ENCODE results near the gene KBTBD4. TPM values are rescaled to one million over a fixed set of nuclear protein-coding genes. Genes with fewer than 3 reads are reported as not detected.
"Not testable (repeated sequence)": the region's sequence is repeated elsewhere in the genome, so short reads cannot be mapped to it uniquely, and the experiment has no call there.

KBTBD4 gene
- total and polyA plus RNA-seq, 2 donors = 15.4 to 24.1 TPM

DNA sequence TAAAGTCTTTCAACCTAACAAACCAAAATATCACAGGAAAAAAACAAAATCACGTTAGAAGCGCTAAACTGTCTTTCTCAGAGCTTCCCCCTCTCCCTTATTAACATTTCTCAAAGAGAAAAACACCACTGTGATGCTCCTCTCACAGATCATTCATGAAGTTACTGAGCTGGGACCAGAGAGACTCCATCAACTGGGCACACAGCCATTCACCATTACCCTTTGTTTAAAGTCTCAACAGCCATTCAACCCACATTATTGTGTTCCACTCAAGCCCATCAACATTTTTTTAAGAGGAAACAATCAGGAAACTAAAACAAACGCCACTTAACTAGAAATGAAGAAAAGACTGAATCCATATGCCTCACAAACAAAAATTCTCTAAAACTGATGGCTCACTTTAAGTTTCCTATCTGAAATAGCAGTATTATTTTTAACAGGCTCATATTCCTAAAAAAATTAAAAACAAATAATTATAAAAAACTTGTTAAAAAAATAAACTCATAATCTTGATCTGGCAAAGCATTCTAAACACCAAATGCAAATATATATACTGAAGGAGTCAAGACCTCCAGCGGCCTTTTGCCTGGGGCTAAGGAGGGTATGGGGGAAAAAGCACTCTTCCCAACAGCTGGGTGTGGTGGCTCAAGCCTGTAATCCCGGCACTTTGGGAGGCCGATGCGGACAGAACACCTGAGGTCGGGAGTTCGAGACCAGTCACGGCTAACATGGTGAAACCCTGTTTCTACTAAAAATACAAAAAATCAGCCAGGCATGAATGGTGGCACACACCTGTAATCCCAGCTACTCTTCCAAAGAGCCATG lies 39.8 kb downstream of the KBTBD4 start:
- no peak overlapping the region for H3K27ac ChIP-seq (ENCODE audit: low read depth)
- no peaks in the 10 kb centered on the region for H3K36me3 ChIP-seq (ENCODE audit: insufficient read depth)
- WGBS = 74% methylated on average over 10 of the region's 10 CpGs
- DNase-seq (ENCODE audit: extremely low spot score) = no peak
- no peak overlapping the region for H3K4me3 ChIP-seq (ENCODE audit: low read depth, low read length)
- H3K4me1 ChIP-seq (ENCODE audit: insufficient read depth) = peaks cover 3% of the 10 kb centered on the region

DNA sequence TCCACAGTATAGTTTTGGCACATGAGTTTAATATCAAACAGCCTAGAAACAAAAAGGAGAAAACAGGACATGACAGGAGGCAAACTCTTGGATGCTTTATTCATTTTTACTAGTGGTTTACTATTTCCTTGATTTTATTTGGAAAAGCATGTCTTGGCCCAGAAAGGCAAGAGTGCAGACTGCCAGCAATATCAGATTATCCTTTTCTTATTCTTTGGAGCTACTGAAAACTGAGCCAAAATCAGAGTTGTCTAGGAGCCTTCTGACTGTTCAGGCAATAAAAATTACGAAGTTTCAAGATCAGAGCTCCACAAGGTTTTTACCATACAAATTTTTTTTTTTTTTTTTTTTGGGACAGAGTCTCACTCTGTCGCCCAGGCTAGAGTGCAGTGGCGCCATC lies 41.9 kb downstream of the KBTBD4 start:
- Histone ChIP-seq H3K27ac (ENCODE audit: low read depth) (no peak overlapping the region), H3K36me3 (ENCODE audit: insufficient read depth) (no peaks in the 10 kb centered on the region), H3K4me1 (ENCODE audit: insufficient read depth) (peaks cover 3% of the 10 kb centered on the region), H3K4me3 (ENCODE audit: low read depth, low read length) (no peak overlapping the region)
- DNase-seq (ENCODE audit: extremely low spot score) = no peak
- WGBS = 49% methylated on average over 3 of the region's 3 CpGs

DNA sequence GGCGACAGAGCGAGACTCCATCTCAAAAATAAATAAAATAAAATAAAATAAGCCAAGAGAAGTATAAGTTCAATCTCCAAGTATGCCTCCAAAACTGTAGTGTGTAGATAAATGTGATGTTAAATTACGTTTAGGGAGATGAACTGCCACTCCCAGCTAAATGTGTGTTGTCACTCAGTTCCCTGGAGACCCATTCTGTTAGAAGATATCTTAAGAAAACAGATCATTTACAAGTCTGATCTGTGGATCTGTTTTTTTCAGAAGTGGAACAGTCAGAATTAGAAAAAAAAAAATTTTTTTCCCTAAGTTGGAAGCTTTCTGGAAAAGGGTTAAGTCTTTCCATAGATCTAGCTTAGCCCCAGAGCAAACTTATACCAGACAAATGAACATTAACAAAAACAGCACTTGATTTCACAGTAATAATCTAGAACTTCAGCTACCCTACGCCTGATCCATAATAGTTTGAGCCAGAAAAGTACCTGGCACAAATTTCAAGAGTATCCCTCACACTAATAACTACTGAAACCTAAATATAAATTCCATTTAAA lies 44.0 kb downstream of the KBTBD4 start:
- peaks cover 2% of the 10 kb centered on the region for H3K4me1 ChIP-seq (ENCODE audit: insufficient read depth)
- no peak overlapping the region for H3K27ac ChIP-seq (ENCODE audit: low read depth)
- WGBS = 88% methylated on average over 4 of the region's 4 CpGs
- no peak overlapping the region for H3K4me3 ChIP-seq (ENCODE audit: low read depth, low read length)
- no peaks in the 10 kb centered on the region for H3K36me3 ChIP-seq (ENCODE audit: insufficient read depth)
- no peak for DNase-seq (ENCODE audit: extremely low spot score)

DNA sequence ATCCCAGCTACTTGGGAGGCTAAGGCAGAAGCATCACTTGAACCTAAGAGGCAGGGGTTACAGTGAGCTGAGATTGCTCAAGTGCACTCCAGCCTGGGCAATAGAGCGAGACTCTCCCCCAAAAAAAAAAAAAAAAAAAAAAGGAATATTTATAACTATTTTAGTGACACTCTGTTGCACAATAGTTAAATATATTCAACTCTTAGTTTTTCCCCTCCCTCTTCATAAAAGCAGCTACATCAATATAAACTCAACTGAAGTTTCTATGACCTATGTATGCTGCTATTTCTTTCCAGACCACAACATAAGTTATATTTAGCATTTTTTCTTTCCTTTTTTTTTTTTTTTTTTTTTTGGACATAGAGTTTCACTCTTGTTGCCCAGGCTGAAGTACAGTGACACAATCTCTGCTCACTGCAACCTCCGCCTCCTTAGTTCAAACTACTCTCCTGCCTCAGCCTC lies 45.0 kb downstream of the KBTBD4 start:
- peaks cover 1% of the 10 kb centered on the region for H3K4me1 ChIP-seq (ENCODE audit: insufficient read depth)
- no peaks in the 10 kb centered on the region for H3K36me3 ChIP-seq (ENCODE audit: insufficient read depth)
- DNase-seq (ENCODE audit: extremely low spot score) = no peak
- no peak overlapping the region for H3K27ac ChIP-seq (ENCODE audit: low read depth)
- WGBS = 77% methylated on average over 2 of the region's 2 CpGs
- H3K4me3 ChIP-seq (ENCODE audit: low read depth, low read length) = no peak overlapping the region

DNA sequence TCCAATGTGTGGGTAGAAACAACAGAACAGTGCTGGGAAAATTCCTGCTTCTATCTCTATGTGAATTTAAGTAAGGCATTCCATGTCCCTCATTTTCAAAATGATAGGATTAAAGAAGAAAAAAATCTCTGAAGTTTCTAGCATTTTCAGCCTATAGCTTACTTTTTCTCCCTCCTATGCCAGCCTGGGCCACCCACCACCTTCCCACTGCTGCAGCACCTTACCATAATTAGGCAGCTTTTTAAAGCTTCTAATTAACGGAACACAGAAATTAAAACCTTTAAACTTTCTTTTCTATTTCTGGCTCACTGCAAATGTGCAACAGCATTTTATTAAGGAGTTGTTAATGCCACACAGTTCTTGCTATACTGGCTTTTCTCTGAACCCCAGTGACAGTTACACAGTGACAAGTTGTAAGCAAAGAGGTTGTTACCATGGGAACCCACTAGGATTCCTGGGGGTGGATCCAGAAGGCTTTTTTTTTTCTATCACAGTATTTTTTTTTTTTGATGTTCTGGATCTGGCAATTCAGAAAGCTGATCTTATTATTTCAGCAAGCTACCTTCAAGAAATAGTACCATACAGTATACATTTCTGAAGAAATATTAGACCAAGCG lies 46.1 kb downstream of the KBTBD4 start:
- Histone ChIP-seq H3K4me1 (ENCODE audit: insufficient read depth) (peaks cover 1% of the 10 kb centered on the region), H3K27ac (ENCODE audit: low read depth) (no peak overlapping the region), H3K4me3 (ENCODE audit: low read depth, low read length) (peak overlapping the region; percentile 24), H3K36me3 (ENCODE audit: insufficient read depth) (no peaks in the 10 kb centered on the region)
- no peak for DNase-seq (ENCODE audit: extremely low spot score)
- WGBS = 68% methylated on average over 2 of the region's 2 CpGs

DNA sequence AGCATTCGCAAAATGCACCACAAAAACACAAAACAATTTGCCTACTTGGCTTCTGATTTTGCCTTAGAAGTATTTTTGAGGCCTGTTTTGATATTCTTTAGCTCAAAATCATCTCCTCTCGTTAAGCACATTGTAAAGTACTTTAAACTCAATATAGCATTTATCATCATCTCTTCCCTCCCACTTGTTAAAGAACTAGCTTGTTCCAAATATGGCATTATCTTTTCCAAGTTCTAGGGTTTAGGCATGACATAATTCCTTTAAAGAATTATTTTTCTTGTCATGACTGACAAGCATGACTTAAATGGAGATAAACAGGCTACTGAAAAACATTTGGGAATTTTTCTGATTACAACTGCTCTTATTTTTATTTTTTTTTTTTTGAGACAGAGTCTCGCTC lies 47.1 kb downstream of the KBTBD4 start:
- Histone ChIP-seq H3K4me3 (ENCODE audit: low read depth, low read length) (no peak overlapping the region), H3K36me3 (ENCODE audit: insufficient read depth) (no peaks in the 10 kb centered on the region), H3K27ac (ENCODE audit: low read depth) (no peak overlapping the region), H3K4me1 (ENCODE audit: insufficient read depth) (peaks cover 1% of the 10 kb centered on the region)
- whole genome bisulfite sequencing = 78% methylated on average over 3 of the region's 3 CpGs
- no peak for DNase-seq (ENCODE audit: extremely low spot score)

DNA sequence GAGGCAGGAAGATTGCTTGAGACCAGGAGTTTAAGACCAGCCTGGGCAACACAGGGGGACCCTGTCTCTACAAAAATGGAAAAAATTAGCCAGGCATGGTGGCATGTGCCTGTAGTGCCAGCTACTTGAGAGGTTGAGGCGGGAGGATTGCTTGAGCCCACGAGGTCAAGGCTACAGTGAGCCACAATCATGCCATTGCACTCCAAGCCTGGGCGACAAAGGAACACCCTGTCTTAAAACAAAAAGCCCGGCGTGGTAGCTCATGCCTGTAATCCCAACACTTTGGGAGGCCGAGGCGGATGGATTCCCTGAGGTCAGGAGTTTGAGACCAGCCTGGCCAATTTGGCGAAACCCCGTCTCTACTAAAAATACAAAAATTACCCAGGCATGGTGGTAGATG lies 48.0 kb downstream of the KBTBD4 start:
- DNase-seq (ENCODE audit: extremely low spot score); H3K4me3 ChIP-seq (ENCODE audit: low read depth, low read length); H3K4me1 ChIP-seq (ENCODE audit: insufficient read depth); H3K36me3 ChIP-seq (ENCODE audit: insufficient read depth); H3K27ac ChIP-seq (ENCODE audit: low read depth): not testable (repeated sequence)
- 87% methylated on average over 9 of the region's 9 CpGs for WGBS

DNA sequence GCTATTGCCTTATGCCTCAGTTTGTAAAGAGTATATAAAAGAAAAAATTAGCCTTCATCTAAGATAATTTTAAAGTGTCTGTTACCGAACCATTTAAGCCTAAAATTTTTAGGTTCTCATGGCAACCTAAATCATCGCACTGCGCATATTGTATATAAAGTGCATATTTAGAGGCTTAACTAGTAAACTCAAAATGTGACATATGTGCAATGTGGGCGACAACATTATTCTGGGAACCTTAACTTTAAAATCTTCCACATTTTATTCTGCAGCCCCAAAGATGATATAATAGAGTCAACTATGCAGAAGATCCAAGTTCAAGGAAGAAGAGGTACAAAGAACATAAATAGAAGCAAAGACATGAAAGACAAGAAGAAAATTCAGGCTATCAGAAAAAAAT lies 48.8 kb downstream of the KBTBD4 start:
- DNase-seq (ENCODE audit: extremely low spot score) = no peak
- Histone ChIP-seq H3K27ac (ENCODE audit: low read depth) (no peak overlapping the region), H3K4me1 (ENCODE audit: insufficient read depth) (peaks cover 2% of the 10 kb centered on the region), H3K36me3 (ENCODE audit: insufficient read depth) (no peaks in the 10 kb centered on the region), H3K4me3 (ENCODE audit: low read depth, low read length) (no peak overlapping the region)
- WGBS = 64% methylated on average over 4 of the region's 4 CpGs

DNA sequence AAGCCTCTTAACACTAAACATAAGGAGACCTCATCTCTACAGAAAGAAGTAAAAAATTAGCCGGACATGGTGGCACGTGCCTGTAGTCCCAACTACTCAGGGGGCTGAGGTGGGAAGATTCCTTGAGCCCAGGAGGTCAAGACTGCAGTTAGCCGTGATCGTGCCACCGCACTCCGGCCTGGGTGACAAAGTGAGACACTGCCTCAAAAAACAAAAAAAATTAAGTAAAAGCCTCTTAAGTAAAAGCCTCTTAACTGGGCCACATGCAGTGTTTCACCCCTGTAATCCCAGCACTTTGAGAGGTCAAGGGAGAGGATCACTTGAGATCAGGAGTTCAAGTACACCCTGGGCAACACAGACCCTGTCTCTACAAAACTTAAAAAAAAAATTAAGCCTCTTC lies 51.6 kb downstream of the KBTBD4 start:
- H3K4me3 ChIP-seq (ENCODE audit: low read depth, low read length) = no peak overlapping the region
- peaks cover 2% of the 10 kb centered on the region for H3K4me1 ChIP-seq (ENCODE audit: insufficient read depth)
- 86% methylated on average over 6 of the region's 6 CpGs for WGBS
- no peaks in the 10 kb centered on the region for H3K36me3 ChIP-seq (ENCODE audit: insufficient read depth)
- no peak overlapping the region for H3K27ac ChIP-seq (ENCODE audit: low read depth)
- DNase-seq (ENCODE audit: extremely low spot score) = no peak

DNA sequence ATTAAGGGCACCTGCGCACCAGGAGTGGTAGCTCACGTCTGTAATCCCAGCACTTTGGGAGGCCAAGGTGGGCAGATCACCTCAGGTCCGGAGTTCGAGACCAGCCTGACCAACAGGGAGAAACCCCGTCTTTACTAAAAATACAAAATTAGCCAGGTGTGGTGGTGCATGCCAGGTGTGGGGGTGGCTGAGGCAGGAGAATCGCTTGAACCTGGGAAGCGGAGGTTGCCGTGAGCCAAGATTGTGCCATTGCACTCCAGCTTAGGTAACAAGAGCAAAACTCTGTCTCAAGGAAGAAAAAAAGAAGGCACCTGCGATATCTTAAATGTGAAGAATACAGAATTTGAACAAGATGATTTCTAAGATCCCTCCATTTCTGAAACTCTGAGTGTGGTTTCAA lies 52.7 kb downstream of the KBTBD4 start:
- H3K27ac ChIP-seq (ENCODE audit: low read depth); H3K4me3 ChIP-seq (ENCODE audit: low read depth, low read length); H3K4me1 ChIP-seq (ENCODE audit: insufficient read depth); H3K36me3 ChIP-seq (ENCODE audit: insufficient read depth); DNase-seq (ENCODE audit: extremely low spot score): not testable (repeated sequence)
- WGBS = 94% methylated on average over 9 of the region's 9 CpGs

DNA sequence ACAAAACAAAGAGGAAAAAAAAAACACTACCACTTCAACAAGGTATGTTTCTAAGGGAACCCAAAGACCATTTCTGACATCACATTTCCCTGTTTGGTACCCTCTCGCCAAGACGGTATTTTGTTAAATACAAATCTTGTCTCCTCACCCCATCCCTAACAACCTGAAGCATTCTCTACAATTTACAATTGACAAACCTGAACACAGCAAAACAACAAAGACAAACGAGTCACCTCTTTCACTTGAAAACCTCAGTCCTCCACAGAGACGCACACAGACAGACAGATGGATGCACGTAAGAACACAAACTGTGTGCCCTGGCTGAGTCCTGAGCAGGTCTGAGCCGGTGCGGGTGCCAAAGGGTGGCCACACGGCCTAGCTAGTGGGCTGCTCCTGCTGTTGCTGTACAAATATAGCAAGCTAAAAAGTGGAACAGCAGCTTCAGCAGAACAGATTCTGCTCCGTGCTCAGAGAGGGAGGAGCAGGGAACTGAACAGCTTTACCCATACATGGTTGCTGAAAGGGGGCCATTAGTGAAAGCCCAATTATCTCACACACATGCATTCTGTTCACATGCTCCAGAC lies 54.4 kb downstream of the KBTBD4 start:
- 20% methylated on average over 9 of the region's 9 CpGs for WGBS
- no peak overlapping the region for H3K4me3 ChIP-seq (ENCODE audit: low read depth, low read length)
- peaks cover 1% of the 10 kb centered on the region for H3K36me3 ChIP-seq (ENCODE audit: insufficient read depth)
- DNase-seq (ENCODE audit: extremely low spot score) = no peak
- peaks cover 2% of the 10 kb centered on the region for H3K4me1 ChIP-seq (ENCODE audit: insufficient read depth)
- no peak overlapping the region for H3K27ac ChIP-seq (ENCODE audit: low read depth)

DNA sequence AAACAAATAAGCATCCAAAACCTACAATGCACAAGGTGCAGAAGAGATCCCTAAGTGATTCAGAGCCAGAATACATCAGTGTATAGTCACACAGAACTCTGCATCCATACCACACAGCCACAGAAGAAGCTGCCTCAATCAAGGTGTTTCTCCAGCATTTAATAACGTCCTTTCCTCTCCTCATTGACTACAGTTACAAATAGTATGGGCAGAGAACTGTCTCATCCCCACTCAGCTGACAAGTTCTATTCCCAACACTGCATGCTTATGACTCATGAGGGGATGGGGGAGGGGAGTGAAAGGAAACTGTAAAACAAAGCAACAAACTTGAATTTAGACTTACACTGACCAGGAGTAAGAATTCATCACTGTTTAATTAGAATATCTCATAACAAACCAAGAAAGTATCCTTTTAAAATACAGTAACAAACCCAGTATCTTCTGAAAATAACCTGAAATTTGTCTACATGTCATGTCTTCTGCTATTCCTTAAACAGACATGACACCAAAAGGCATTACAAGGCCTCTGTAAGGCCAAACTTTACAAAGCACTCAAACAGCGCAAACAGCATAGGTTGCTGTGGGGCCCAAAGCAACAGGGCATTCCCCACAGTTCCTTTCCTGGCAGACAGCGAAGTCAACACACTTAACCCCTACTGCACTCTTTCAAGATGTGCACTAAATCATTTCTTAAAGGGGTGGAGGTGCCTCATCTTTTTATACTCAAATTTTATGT lies 55.1 kb downstream of the KBTBD4 start:
- H3K4me3 ChIP-seq (ENCODE audit: low read depth, low read length) = no peak overlapping the region

More for the DNA sequence above, 55.1 kb downstream of the KBTBD4 start:
- peaks cover 1% of the 10 kb centered on the region for H3K36me3 ChIP-seq (ENCODE audit: insufficient read depth)
- peaks cover 2% of the 10 kb centered on the region for H3K4me1 ChIP-seq (ENCODE audit: insufficient read depth)
- no peak overlapping the region for H3K27ac ChIP-seq (ENCODE audit: low read depth)
- 4% methylated on average over 3 of the region's 3 CpGs for WGBS
- no peak for DNase-seq (ENCODE audit: extremely low spot score)

Measured in urinary bladder (tissue), 4 donors.